HG03571 (cell line): Measurements from ENCODE around the gene CCDC159.
"Not testable (repeated sequence)": the region's sequence is repeated elsewhere in the genome, so short reads cannot be mapped to it uniquely, and the experiment has no call there.

ENCODE experiments used
- ATAC-seq: cut with Tn5 transposase; IDR thresholded peaks from one replicate; pipeline ENCODE4 v1.9.1; 2021; ENCODE audit not compliant: unreplicated experiment

CCDC159 gene

GRCh38 chr19:11338121-11338520, 8.2 kb upstream of the CCDC159 start:
- ATAC-seq = no peak

GRCh38 chr19:11338569-11339253, 7.6 kb upstream of the CCDC159 start:
- no peak for ATAC-seq

GRCh38 chr19:11339254-11340098, 6.8 kb upstream of the CCDC159 start, which contains the start of gene RAB3D:
TSS of gene RAB3D (minus strand) at chr19:11339657. CDS start at chr19:11337399, 2,258 bp downstream.
- ATAC-seq = peak; percentile 55

GRCh38 chr19:11340099-11340467, 6.2 kb upstream of the CCDC159 start:
- ATAC-seq = not testable (repeated sequence)

- no peak for ATAC-seq
These were observed 3.9 kb upstream of the CCDC159 start for GRCh38 chr19:11342429-11342828.

- ATAC-seq = no peak
These were observed 1.1 kb upstream of the CCDC159 start for GRCh38 chr19:11345122-11345803.

- ATAC-seq = no peak
These were observed 1.3 kb downstream of the CCDC159 start for GRCh38 chr19:11347546-11348039.

- no peak for ATAC-seq
These were observed 2.9 kb downstream of the CCDC159 start for GRCh38 chr19:11349171-11349570.

GRCh38 chr19:11354102-11354501, 7.8 kb downstream of the CCDC159 start:
- ATAC-seq = not testable (repeated sequence)

GRCh38 chr19:11355160-11356073, 9.1 kb downstream of the CCDC159 start, which contains the start of gene PLPPR2:
TSS of gene PLPPR2 (plus strand) at chr19:11355432. CDS start at chr19:11357674, 2,242 bp downstream.
- ATAC-seq = no peak

GRCh38 chr19:11356074-11356397, 9.7 kb downstream of the CCDC159 start:
- no peak for ATAC-seq

- no peak for ATAC-seq
These were observed 10.6 kb downstream of the CCDC159 start for GRCh38 chr19:11356676-11357550.

GRCh38 chr19:11359421-11359820, 13.1 kb downstream of the CCDC159 start:
- ATAC-seq = no peak

GRCh38 chr19:11361037-11361770, 14.9 kb downstream of the CCDC159 start:
- no peak for ATAC-seq

GRCh38 chr19:11361771-11362731, 15.7 kb downstream of the CCDC159 start:
- ATAC-seq = no peak

- ATAC-seq = no peak
These were observed 17.6 kb downstream of the CCDC159 start for GRCh38 chr19:11363881-11364280.

GRCh38 chr19:11364296-11364904, 18.1 kb downstream of the CCDC159 start:
- no peak for ATAC-seq
